Body of pancreas (tissue), 4 donors: Measurements from ENCODE around the gene IDE.

Source experiments
- POLR2A ChIP-seq, 3 donors: fragments of 450-650 bp; IDR thresholded peaks; one replicate each; pipeline ENCODE4 v1.6.1; 2016; ENCODE audit warnings: antibody characterized with exemption in 3 of 3, mild to moderate bottlenecking in 2 of 3
- TF ChIP-seq, protein P1 (sequence below), 7 experiments: fragments of 450-650 bp in 4 of 7; fragments of 200-600 bp in 3 of 7; sonication (generic) in 3 of 7; IDR thresholded peaks; one replicate each; pipeline ENCODE4 v1.5.1; 2016 to 2019; ENCODE audit warnings: antibody characterized with exemption in 7 of 7

GRCh38 chr10:92541583-92541982 lies 32.3 kb downstream of the IDE start:
- TF ChIP-seq, protein P1, sequence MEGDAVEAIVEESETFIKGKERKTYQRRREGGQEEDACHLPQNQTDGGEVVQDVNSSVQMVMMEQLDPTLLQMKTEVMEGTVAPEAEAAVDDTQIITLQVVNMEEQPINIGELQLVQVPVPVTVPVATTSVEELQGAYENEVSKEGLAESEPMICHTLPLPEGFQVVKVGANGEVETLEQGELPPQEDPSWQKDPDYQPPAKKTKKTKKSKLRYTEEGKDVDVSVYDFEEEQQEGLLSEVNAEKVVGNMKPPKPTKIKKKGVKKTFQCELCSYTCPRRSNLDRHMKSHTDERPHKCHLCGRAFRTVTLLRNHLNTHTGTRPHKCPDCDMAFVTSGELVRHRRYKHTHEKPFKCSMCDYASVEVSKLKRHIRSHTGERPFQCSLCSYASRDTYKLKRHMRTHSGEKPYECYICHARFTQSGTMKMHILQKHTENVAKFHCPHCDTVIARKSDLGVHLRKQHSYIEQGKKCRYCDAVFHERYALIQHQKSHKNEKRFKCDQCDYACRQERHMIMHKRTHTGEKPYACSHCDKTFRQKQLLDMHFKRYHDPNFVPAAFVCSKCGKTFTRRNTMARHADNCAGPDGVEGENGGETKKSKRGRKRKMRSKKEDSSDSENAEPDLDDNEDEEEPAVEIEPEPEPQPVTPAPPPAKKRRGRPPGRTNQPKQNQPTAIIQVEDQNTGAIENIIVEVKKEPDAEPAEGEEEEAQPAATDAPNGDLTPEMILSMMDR (IDR thresholded peaks at IDR 0.05): no peak
- TF ChIP-seq POLR2A (IDR thresholded peaks at IDR 0.05): no peak
